ENCODE results near the gene TLR9. TPM values are rescaled to one million over a fixed set of nuclear protein-coding genes. Genes with fewer than 3 reads are reported as not detected.

TLR9 gene
- total and polyA plus RNA-seq, 12 donors = 0.06 to 0.46 (median 0.28) TPM; not detected in 3

GRCh38 chr3:52218026-52218425 lies 7.4 kb downstream of the TLR9 start:
- no peak for TF ChIP-seq CTCF (IDR thresholded peaks at IDR 0.05)
- intact Hi-C loops (cut with DNase I) = loop anchor here in 4 of 10 donors (5.0 to 10.0 kb wide), 4 partner anchors 36 to 213 kb away; partner anchors contain the start of gene POC1A (in 2 of the 4)
- H3K27ac ChIP-seq = peak overlapping the region; percentile 72 to 92 (median 82)
- ATAC-seq (no peak), DNase-seq (no peak)
- H3K36me3 ChIP-seq = peaks cover 0 to 34% (median 17%) of the 10 kb centered on the region in 9 donors
- no peaks in the 10 kb centered on the region for H3K9me3 ChIP-seq
- peak overlapping the region in 7 of 10 donors; percentile 2 to 38 (median 30) for H3K4me3 ChIP-seq
- H3K4me1 ChIP-seq = peaks cover 17 to 71% (median 66%) of the 10 kb centered on the region in 9 donors
- WGBS, 2 donors = 57 to 61% methylated on average over 3 of the region's 3 CpGs
- no peaks in the 10 kb centered on the region for H3K27me3 ChIP-seq

DNA sequence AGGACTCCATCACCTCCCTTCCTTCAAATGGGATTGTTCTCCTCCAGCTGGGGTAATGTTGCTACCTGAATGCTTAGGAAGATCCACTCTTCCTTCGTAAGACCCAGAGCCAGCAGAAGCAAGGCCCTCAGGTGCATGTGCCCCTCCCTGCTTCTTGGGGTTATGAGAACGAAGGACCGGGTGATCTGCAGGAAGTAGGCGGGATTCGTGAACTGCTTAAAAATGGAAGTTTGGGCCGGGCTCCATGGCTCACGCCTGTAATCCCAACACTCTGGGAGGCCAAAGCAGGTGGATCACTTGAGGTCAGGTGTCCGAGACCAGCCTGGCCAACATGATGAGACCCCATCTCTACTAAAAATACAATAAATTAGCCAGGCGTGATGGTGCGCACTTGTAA lies 8.0 kb downstream of the TLR9 start:
- H3K4me3 ChIP-seq = peak overlapping the region in 4 of 10 donors; percentile 2 to 38 (median 18)
- no peaks in the 10 kb centered on the region for H3K9me3 ChIP-seq
- intact Hi-C loops (cut with DNase I) = loop anchor here in 4 of 10 donors (2.0 to 10.0 kb wide), 5 partner anchors 19 to 213 kb away; partner anchors contain the start of genes POC1A (in 2 of the 4) and ALAS1 (in 1 of the 4)
- H3K36me3 ChIP-seq = peaks cover 0 to 40% (median 24%) of the 10 kb centered on the region in 9 donors
- no peak for TF ChIP-seq CTCF (IDR thresholded peaks at IDR 0.05)
- DNase-seq (no peak), ATAC-seq (peak in 3 of 8 donors; percentile 0 to 16 (median 1))
- peak overlapping the region; percentile 72 to 92 (median 82) for H3K27ac ChIP-seq
- no peaks in the 10 kb centered on the region for H3K27me3 ChIP-seq
- peaks cover 17 to 69% (median 64%) of the 10 kb centered on the region in 9 donors for H3K4me1 ChIP-seq
- WGBS, 2 donors = 62 to 68% methylated on average over 10 of the region's 10 CpGs

DNA sequence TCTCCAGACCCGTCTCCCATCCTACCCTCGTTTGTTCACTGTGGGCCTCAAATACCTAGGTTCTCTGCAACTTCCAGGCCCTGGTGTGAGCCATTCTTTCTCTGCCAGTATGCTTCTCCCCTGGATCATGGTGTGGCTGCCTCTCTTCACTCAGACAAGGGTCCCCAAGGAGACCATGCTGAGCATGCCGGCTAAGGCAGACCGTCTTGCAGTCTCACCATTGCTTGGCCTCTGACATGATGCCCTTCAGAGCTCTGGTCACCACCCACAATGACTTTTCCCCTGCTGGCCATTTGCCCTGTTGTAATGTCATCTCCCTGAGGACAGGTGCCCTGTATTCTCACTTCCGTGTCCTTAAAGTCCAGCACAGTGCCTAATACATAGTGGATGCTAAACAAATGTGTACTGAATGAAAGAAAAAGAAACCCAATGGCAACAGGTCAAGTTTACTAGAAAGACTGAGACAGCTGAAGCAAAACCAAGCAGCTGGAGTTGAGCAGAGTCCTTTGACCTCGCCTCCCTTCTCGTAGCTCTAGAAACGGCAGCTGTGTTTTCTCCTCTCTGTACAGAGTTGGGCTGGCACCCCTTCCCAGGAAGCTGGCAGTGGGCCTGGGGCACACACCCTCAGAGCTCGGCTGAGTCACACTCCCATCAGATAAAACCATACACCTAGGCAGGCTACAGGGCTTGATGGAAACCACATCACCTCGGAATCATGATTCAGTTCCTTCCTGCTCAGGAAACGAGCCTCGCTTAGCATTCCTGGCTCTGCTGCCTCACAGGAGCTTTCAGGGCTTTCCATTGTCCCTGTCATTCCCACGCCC lies 8.6 kb downstream of the TLR9 start:
- peaks cover 17 to 63% (median 57%) of the 10 kb centered on the region in 9 donors for H3K4me1 ChIP-seq
- 30 to 35% methylated on average over 13 of the region's 13 CpGs for WGBS, 2 donors
- peak; percentile 71 to 88 (median 81) for ATAC-seq

More for the DNA sequence above, 8.6 kb downstream of the TLR9 start:
- DNase-seq = peak; percentile 76 to 84
- no peak for TF ChIP-seq CTCF (IDR thresholded peaks at IDR 0.05)
- H3K9me3 ChIP-seq = no peaks in the 10 kb centered on the region
- no peaks in the 10 kb centered on the region for H3K27me3 ChIP-seq
- intact Hi-C loops (cut with DNase I) = loop anchor here in 4 of 10 donors (2.0 to 10.0 kb wide), 5 partner anchors 18 to 212 kb away; partner anchors contain the start of genes POC1A (in 2 of the 4) and ALAS1 (in 1 of the 4)
- peak overlapping the region in 2 of 10 donors; percentile 19 to 38 for H3K4me3 ChIP-seq
- peaks cover 0 to 46% (median 30%) of the 10 kb centered on the region in 9 donors for H3K36me3 ChIP-seq
- peak overlapping the region; percentile 72 to 92 (median 82) for H3K27ac ChIP-seq
